Right atrium auricular region (tissue), 2 donors: ENCODE measurements around the gene MATK. TPM values are rescaled to one million over a fixed set of nuclear protein-coding genes. Genes with fewer than 3 reads are reported as not detected.

ENCODE experiments used
- DNase-seq: peaks from one replicate; pipeline ENCODE4 v3.0.0-alpha.2; 2019; ENCODE audit warnings: low spot score
- H3K27ac ChIP-seq, 2 donors: fragments of 200-600 bp; sonication (generic); 1 replicate in 1 of 2; 2 replicates in 1 of 2; pipeline ENCODE4 v1.5.1; 2016 to 2019
- H3K27me3 ChIP-seq, 2 donors: fragments of 200-600 bp; sonication (generic); one replicate each; pipeline versions ENCODE4 v1.5.1 to v1.6.0; 2017 to 2019
- H3K36me3 ChIP-seq: fragments of 200-600 bp; sonication (generic); one replicate; pipeline ENCODE4 v1.5.1; 2016
- H3K4me1 ChIP-seq, 2 donors: fragments of 200-600 bp; sonication (generic); one replicate each; pipeline versions ENCODE4 v1.5.1 to v1.6.0; 2017 to 2019
- H3K4me3 ChIP-seq, 2 donors: fragments of 200-600 bp; sonication (generic); 1 replicate in 1 of 2; 2 replicates in 1 of 2; pipeline ENCODE4 v1.5.1; 2017 to 2019; ENCODE audit warnings: mild to moderate bottlenecking in 1 of 2, moderate library complexity in 1 of 2
- H3K9me3 ChIP-seq, 2 donors: fragments of 200-600 bp; sonication (generic); one replicate each; pipeline ENCODE4 v1.5.1; 2019
- CTCF ChIP-seq, 2 donors: fragments of 200-600 bp; sonication (generic); IDR thresholded peaks; one replicate each; pipeline ENCODE4 v1.5.1; 2019; ENCODE audit warnings: antibody characterized with exemption in 2 of 2
- total RNA-seq, 2 donors: library from RNA; depleted of rRNA; stranded (reverse); fragments of >200 nt; gene quantifications; one replicate each; pipeline ENCODE4 v1.1.0, GENCODE V29; 2016

The MATK gene
- total RNA-seq, 2 donors from 2014 or later, result 0.26 to 1.5 TPM

DNA sequence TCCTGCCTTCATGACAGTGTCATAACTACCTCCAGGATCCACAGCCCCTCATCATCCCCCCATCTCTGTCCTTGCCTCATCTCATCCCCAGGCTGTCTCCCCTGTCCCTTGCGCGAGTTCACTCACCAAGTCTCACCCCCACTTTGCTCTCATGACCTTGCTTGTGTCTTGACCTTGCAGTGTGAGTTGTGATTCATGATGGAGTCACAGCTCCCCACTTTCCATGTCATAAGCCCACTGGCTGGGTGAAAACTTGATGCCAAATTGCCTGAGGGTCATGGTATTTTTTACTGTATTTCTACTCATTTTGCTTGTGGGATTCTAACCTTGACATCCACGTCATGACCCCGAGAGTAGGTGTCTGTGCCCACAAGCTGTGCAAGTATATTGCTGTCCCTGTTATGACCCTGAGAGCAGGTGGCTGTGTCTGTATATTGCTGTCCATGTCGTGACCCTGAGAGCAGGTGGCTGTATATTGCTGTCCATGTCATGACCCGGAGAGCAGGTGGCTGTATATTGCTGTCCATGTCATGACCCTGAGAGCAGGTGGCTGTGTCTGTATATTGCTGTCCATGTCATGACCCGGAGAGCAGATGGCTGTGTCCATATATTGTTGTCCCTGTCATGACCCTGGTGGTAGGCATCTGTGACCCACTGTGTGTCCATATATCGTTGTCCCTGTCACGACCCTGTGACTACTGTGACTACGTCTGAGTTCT is 48.5 kb downstream of the MATK start:
- Histone ChIP-seq H3K9me3 (no peaks in the 10 kb centered on the region), H3K36me3 (no peaks in the 10 kb centered on the region), H3K4me1 (no peaks in the 10 kb centered on the region), H3K27me3 (no peaks in the 10 kb centered on the region), H3K4me3 (no peak overlapping the region), H3K27ac (no peak overlapping the region)
- no peak for DNase-seq
- TF ChIP-seq CTCF (IDR thresholded peaks at IDR 0.05), result no peak

DNA sequence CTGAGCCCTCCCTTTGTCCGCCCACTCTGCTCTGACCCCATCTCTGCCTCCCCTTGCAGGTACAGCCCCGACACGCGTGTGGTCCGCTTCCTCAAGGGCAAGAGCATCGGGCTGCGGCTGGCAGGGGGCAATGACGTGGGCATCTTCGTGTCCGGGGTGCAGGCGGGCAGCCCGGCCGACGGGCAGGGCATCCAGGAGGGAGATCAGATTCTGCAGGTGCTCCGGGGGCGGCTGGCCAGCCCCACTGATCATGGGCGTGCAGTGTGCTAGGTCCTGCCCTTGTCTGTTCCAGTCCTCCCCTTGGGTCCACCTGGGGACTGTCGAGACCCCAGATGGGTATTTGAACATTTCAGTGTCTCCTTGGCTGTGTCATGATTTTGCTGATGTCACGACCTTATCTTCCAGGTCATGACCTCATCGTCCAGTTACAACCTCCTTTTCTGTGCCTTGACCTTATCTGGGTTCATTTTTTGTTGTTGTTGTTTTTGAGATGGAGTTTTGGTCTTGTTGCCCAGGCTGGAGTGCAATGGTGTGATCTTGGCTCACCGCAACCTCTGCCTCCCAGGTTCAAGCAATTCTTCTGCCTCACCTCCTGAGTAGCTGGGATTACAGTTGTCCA is 50.0 kb downstream of the MATK start:
- Histone ChIP-seq H3K27ac (no peak overlapping the region), H3K4me3 (no peak overlapping the region), H3K4me1 (no peaks in the 10 kb centered on the region), H3K27me3 (no peaks in the 10 kb centered on the region), H3K36me3 (no peaks in the 10 kb centered on the region), H3K9me3 (no peaks in the 10 kb centered on the region)
- no peak for DNase-seq
- no peak for TF ChIP-seq CTCF (IDR thresholded peaks at IDR 0.05)

- no peaks in the 10 kb centered on the region for H3K36me3 ChIP-seq
- TF ChIP-seq CTCF (IDR thresholded peaks at IDR 0.05), result no peak
- no peaks in the 10 kb centered on the region for H3K27me3 ChIP-seq
- no peak overlapping the region for H3K4me3 ChIP-seq
- H3K4me1 ChIP-seq, result no peaks in the 10 kb centered on the region
- no peak overlapping the region for H3K27ac ChIP-seq
- no peaks in the 10 kb centered on the region for H3K9me3 ChIP-seq
- no peak for DNase-seq
Observed at GRCh38 chr19:3734310-3734600, 51.9 kb downstream of the MATK start.

DNA sequence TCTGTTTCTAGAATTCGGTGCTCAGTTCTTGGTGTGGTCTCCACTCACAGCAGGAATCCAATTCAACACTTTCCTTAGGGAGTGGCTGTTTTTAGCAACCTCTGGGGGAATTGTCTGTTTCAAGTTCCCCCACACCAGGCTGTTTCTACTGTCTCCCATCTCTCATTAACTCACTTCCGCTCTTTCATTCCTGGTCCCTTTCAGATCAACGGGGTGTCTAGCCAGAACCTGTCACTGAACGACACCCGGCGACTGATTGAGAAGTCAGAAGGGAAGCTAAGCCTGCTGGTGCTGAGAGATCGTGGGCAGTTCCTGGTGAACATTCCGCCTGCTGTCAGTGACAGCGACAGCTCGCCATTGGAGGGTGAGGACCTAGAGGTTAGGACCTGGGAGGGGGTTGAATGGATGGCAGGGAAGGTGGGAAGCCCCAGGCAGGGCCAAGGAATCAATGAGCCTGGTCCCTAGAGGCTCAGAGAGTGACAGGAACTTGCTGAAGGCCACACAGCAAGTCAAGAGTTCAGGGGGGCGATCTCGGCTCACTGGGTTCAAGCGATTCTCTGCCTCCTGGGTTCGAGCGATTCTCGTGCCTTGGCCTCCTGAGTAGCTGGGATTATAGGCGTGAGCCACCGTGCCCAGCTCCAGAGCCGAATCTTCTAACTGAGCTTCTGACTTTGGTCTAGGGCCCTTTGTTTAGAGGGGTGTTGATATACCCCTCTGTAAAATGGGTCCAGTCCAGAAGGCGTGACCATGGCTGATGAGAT is 52.5 kb downstream of the MATK start:
- Histone ChIP-seq H3K36me3 (no peaks in the 10 kb centered on the region), H3K4me1 (no peaks in the 10 kb centered on the region), H3K27ac (no peak overlapping the region), H3K9me3 (no peaks in the 10 kb centered on the region), H3K4me3 (no peak overlapping the region), H3K27me3 (no peaks in the 10 kb centered on the region)
- DNase-seq, result no peak
- no peak for TF ChIP-seq CTCF (IDR thresholded peaks at IDR 0.05)

- Histone ChIP-seq H3K4me1 (no peaks in the 10 kb centered on the region), H3K36me3 (no peaks in the 10 kb centered on the region), H3K4me3 (no peak overlapping the region), H3K27ac (no peak overlapping the region), H3K9me3 (no peaks in the 10 kb centered on the region), H3K27me3 (no peaks in the 10 kb centered on the region)
- no peak for DNase-seq
- TF ChIP-seq CTCF (IDR thresholded peaks at IDR 0.05), result no peak
Observed at GRCh38 chr19:3732108-3732507, 54.1 kb downstream of the MATK start.
